ENCODE measurements around the gene CA4.

DNA sequence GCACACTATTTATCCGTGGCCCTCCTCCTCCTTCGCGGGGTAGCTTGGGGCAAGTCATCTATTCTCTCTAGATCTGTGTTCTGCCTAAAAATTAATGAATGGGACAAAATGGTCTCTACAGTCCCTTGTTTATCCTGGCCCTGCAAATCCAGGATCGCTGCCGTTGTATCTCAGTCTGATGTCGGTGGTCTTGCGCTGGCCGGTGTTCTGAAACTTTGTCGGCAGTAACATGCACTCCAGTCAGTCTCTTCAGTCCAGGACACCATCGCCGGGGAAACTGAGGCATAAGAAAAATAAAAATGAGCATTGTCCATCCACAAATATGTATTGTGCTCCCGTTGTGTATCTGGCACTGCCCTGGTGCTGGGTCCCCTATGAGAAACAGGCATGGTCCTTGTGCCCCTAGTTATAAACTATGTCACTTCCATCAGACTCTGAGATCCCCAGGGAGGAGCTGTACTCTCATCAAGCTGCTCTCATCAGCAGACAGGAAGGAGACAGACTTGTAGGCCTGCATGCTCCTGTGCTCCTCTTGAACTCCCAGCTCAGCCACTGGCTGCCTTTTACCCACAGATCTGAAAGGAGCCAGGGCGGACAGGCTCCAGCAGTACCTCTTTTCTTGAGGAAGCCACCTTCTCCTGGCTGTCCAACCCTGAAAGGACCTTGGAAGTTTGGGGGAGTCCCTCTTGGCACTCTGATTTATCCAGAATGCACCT, 13.7 kb upstream of the CA4 start:
- TF ChIP-seq, protein P1, sequence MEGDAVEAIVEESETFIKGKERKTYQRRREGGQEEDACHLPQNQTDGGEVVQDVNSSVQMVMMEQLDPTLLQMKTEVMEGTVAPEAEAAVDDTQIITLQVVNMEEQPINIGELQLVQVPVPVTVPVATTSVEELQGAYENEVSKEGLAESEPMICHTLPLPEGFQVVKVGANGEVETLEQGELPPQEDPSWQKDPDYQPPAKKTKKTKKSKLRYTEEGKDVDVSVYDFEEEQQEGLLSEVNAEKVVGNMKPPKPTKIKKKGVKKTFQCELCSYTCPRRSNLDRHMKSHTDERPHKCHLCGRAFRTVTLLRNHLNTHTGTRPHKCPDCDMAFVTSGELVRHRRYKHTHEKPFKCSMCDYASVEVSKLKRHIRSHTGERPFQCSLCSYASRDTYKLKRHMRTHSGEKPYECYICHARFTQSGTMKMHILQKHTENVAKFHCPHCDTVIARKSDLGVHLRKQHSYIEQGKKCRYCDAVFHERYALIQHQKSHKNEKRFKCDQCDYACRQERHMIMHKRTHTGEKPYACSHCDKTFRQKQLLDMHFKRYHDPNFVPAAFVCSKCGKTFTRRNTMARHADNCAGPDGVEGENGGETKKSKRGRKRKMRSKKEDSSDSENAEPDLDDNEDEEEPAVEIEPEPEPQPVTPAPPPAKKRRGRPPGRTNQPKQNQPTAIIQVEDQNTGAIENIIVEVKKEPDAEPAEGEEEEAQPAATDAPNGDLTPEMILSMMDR (IDR thresholded peaks at IDR 0.05), result no peak
- TF ChIP-seq POLR2A (IDR thresholded peaks at IDR 0.05; ENCODE audit: low read depth), result no peak

Data from esophagus muscularis mucosa (tissue), 3 donors.